NCI-H1436 (cell line): Measurements from ENCODE around the gene PLD6.
"Not testable (repeated sequence)": the region's sequence is repeated elsewhere in the genome, so short reads cannot be mapped to it uniquely, and the experiment has no call there.

Experiments
- DNase-seq: peaks from one replicate; lab custom pipeline; 2025; lab: John Stamatoyannopoulos, UW

Gene PLD6

DNA sequence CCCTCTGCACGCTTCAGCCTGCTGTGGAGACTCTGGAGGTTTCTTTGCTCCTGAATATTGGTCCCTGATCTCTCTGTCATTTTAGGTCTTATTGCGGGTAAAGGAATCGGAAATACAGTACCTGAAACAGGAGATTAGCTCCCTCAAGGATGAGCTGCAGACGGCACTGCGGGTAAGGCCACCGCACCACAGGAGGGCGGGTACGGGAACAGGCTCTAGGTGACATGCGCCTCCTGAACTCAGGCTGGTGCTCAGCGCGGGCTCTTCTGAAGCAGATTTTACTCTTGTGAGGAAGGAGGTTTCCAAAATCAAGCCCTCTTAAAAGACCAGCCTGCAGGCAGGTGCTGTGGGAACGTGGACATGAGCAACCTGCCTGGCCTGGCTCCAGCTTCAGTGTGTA lies 29.8 kb downstream of the PLD6 start:
- DNase-seq: no peak

DNA sequence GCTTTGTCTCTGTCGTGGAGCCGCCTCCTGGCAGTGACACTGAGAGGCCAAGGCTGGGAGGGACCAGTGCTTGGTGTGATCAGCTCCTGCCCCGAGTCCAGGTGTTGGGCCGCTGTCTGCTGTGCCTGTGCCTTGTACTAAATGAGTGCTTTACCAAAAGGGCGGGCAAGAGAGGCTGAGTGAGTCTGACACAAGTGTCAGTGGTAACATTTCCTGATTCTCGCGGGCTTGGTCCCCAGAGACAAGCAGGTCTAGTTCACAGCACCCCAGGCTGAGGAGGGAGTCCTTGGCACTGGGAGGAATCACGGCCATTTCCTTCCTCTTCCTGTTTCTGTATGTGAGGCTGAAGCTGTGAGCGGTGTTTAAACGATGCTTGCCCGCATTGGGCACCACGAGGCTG lies 30.2 kb downstream of the PLD6 start:
- DNase-seq: no peak

DNA sequence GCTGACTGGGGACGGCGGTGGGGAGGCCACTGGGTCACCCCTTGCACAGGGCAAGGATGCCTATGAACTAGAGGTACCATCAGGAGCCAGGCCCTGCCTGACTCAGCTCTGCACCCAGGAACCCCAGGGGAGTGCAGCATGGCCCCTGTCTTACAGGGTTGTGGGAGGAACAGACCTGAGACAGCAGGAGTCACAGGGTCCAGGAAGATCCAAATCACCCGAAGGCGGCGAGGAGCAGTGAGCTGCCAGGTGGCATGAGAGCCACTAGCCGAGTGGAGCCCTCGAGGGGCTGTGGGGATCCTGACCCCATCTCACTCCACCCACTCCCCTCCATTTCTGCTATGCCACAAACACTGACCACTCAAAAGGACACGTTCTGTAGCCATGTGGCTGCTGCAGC lies 30.8 kb downstream of the PLD6 start:
- no peak for DNase-seq

DNA sequence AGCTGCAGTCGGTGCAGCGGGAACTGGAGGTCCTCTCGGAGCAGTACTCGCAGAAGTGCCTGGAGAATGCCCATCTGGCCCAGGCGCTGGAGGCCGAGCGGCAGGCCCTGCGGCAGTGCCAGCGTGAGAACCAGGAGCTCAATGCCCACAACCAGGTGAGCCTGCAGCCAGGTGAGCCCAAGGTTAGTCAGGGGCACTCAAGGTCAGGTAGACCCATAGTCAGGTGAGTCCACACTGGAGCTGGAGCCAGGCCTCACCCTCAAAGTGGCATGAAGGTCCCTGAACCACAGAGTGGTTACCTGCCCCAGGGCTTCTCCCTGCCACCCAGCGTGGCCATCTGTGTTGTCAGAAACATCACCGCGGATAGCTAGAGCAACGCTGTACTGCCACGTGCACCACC lies 32.2 kb downstream of the PLD6 start:
- no peak for DNase-seq

DNA sequence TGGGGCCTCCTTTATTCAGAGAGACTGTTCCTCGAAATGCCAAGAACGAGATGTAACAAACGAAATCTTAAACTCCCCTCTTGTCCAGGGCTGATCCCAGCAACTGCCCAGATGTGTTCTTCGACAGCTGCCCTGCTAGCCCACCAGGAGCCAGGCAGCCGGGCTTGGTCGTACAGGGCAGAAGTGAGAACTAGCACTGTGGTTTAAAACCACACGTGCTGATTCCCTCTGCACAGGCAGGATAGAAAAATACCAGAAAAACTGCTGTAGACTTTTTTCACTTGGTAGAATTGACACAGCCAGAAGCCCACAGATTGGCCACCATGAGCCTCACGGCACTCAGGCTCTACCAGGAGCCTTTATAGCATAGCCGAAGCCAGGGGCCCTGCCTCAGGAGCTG lies 33.1 kb downstream of the PLD6 start:
- DNase-seq: no peak

DNA sequence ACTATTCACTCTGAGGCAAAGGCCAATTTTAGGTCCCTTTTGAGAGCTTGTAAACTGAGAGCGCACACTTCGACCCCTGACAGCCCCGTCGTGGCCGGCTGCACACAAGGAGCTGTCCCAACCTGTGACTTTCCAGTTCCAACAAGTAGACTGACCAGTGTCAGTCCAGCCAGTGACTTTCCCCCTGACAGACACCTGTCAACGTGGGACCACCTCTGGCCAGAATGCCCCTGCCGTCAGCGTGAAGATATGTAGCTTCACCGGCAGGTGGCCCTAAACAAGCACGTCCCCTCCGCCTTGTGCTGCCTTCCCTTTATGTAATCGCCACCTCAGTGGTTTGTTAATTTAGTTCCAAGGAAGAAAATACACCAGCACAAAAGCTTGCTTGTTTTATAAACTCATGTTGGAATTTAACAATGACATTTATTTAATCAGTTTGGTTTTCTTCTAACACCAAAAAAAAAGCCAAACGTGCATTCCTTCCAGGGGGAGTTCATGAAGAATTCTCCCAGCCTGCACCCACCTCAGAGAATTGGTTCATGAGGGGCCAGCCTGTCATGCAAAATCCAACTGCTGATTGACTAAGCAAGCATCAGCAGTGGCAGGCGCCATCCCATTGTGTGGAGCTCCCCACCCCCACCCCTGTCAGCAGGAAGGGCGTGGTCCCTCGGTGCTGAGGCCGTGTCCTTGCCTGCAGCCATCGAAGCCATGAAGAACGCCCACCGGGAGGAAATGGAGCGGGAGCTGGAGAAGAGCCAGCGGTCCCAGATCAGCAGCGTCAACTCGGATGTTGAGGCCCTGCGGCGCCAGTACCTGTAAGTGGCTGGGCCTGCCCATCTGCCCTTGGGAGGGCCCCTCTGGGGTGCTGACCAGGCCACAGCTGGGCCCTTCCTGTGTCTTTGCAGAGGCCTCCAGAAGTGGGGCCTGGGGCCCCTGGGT lies 33.9 kb downstream of the PLD6 start:
- no peak for DNase-seq

DNA sequence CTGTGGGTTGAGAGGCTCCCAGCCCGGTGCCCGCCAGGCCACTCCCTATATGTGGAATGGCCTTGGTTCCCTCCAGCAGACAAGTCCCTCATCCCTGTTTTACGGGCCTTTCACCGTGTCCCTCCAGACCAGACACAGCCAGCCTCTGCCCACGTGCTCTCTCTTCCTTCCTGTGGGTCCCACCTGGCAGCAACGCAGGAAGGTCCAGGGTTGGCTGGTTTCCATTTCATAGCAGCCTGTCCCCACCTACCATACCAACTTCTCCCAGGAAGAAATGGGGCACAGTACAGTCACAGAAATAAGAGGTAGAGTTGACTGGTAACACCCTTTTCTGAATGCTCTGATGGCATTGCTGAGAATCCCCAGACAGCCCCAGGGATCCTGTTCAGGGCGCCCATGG lies 34.9 kb downstream of the PLD6 start:
- no peak for DNase-seq

DNA sequence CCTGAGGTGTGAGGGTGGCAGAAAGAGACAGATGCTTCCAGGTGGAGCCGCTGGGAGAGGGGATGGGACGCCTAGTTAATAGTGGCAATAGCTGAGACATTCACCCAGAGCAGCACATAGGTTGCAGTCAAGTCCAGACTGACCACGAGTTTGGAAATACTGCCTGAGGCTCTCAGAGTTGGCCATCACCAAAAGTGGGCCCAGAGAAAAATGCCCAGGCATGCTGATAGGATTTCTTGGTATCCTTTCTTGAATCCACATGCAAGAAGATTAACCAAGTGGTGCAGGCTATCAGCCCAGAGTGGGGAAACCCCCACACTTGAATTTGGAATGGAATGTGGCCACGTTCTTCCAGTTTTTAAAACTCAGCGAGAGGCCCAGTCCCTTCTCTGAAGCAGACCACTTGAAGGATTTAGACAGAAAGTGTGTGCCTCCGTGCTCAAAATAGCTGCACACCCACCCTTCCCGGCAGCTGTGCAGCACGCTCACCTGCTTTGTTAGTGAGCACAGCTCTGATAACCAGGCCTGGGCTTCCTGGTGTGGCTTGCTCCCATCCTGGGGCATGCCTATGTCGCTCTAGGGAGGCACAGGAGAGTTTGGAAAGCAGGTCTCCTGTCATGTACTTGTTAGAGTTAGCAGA lies 35.7 kb downstream of the PLD6 start:
- no peak for DNase-seq

DNA sequence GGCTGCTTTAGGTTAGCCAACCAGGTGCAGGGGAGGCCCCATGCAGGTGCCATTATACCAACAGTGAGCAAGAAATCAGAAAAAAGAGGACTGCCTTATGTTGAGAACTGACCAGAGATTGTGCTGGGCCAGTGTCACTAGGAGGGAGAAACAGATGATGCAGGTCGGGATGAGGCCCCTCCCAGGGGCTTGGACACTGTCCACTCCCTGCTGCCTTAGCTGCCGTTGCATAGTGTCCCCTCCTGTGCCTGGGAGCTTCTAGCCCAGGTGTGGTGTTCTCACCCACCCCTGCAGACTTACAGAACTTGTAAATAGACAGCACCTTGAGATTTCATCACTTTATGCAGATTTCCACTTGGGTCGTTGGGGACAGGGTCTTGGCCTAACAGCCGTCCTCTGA lies 36.7 kb downstream of the PLD6 start:
- no peak for DNase-seq

DNA sequence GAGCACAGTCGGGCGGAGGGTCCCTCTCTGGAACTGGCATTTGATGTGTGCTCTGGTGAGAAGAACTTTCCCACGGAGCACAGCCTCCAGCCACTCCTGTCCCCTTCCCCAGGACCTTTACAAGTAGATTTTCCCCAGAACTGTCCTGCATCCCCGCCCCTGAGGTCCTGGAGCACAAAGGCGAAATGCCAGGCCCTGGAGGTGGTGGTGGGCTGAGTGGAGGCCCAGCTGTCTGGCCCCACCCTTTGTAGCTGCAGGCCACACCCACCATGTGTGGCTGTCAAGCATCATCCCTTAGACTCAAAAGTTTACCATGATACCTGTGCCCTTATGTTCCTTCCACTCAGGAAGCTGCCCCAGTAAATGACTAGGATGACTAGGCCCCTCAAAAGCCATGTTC lies 37.7 kb downstream of the PLD6 start:
- DNase-seq: no peak

DNA sequence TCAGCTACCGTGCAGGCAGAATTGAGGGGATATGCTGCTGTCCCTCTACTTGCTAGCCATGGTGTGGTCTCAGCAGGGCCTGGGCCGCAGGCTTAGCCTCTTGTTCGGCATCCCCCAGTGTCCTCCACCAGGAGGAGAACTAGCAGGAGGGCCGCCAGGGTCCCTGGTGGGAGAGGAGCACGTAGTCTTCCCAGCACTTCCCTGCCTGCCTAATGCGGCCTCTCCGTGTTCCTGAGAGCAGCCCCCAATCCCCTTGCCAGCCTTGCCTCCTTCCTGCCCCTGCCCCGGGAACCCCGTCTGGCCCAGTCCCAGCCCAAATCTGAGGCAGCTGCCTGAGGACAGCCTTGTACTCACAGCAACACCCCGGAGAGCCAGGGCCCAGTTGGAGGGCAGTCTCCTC lies 38.1 kb downstream of the PLD6 start:
- DNase-seq: no peak

DNA sequence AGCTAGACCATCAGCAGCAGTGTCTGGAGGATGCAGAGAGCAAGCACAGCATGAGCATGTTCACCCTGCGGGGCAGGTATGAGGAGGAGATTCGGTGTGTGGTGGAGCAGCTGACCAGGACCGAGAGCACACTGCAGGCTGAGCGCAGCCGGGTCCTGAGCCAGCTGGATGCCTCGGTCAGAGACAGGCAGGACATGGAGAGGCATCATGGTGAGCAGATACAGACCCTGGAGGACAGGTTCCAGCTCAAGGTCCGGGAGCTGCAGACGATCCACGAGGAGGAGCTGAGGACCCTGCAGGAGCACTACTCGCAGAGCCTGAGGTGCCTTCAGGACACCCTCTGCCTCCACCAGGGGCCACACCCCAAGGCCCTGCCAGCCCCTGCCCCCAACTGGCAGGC lies 38.8 kb downstream of the PLD6 start:
- no peak for DNase-seq

DNA sequence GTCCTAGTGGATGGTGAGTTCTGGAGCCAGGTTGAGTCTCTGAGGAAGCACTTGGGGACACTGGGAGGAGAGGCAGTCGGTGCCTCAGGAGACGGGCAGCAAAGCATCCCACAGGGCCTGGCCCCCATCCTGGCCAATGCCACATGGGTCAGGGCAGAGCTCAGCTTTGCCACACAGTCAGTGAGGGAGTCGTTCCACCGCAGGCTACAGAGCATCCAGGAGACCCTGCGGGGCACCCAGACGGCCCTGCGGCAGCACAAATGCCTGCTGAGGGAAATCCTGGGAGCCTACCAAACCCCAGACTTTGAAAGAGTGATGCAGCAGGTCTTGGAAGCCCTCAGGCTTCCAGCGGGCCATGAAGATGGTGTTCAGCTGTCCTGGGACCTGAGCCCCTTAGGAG lies 39.7 kb downstream of the PLD6 start:
- DNase-seq: no peak

DNA sequence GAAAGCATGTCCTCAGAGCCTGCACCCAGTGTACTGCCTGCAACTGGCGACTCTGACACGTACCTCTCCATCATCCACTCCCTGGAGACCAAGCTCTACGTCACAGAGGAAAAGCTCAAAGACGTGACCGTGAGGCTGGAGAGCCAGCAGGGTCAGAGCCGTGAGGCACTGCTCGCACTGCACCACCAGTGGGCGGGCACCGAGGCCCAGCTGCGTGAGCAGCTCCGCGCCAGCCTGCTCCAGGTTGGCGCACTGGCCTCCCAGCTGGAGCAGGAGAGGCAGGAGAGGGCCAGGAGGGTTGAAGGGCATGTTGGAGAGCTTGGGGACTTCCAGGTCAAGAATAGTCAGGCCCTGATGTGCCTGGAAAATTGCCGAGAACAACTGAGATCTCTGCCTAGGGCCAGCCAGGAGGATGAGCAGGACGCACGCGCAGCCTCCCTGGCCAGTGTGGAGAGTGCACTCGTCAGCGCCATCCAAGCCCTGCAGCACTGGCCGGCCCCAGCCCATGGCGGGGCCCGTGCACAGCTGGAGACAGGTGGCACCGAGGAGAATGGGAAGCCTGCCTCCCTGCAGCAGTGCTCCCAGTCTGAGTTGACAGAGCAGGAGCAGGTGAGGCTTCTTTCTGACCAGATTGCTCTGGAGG lies 40.3 kb downstream of the PLD6 start:
- no peak for DNase-seq

DNA sequence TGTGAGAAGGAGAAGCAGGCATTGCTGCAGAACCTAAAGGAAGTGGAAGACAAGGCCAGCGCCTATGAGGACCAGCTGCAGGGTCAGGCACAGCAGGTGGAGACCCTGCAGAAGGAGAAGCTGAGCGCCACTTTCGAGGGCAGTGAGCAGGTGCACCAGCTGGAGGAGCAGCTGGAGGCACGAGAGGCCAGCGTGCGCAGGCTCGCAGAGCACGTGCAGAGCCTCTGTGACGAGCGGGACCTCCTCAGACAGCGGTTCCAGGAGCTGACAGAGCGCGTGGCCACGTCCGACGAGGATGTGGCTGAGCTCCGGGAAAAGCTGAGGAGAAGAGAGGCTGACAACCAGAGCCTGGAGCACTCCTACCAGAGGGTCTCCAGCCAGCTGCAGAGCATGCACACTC lies 41.5 kb downstream of the PLD6 start:
- no peak for DNase-seq

DNA sequence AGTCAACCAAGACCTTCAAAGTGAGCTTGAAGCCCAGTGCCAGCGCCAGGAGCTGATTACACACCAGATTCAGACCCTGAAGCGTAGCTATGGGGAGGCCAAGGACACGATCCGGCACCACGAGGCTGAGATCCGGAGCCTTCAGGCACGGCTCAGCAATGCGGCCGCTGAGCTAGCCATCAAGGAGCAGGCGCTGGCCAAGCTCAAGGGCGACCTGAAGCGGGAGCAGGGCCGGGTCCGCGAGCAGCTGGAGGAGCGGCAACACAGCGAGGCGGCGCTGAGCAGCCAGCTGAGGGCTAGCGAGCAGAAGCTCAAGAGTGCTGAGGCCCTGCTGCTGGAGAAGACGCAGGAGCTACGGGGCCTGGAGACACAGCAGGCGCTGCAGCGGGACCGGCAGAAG lies 42.0 kb downstream of the PLD6 start:
- no peak for DNase-seq

DNA sequence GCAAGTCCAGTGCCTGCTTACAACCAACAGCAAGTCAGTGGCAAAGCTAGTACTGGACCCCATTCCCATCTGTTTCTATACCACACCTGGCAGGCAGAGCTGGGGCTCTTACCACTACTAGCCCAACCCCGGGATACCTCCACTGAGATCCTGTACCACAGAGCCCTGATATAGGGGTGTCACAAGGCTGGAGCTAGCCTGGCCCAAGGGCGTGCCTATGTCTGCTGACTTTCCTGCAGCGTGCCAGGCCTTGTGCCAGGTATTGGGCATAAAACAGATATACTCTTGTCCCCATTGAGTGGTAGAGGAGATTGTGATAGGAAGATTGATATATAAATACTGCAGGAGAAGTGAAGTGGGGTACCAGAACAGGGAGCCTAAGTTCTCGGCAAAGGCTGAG lies 44.4 kb downstream of the PLD6 start:
- DNase-seq: no peak

DNA sequence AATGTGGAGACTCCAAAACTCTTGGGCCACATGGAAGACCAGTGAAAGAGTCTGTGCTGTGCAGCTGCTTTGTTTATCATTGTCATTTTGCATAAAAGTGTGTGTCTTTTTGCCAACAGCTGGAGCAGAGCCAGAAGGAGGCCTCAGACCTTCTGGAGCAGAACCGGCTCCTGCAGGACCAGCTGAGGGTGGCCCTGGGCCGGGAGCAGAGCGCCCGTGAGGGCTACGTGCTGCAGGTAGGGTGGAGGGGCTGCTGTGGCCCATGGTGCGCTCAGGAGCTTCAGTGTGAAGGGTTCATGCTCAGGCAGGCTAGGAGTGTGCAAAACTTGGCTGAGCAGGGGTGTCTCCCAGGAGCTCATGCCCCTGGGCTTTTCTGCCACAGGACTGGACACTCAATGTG lies 45.0 kb downstream of the PLD6 start:
- DNase-seq: no peak

DNA sequence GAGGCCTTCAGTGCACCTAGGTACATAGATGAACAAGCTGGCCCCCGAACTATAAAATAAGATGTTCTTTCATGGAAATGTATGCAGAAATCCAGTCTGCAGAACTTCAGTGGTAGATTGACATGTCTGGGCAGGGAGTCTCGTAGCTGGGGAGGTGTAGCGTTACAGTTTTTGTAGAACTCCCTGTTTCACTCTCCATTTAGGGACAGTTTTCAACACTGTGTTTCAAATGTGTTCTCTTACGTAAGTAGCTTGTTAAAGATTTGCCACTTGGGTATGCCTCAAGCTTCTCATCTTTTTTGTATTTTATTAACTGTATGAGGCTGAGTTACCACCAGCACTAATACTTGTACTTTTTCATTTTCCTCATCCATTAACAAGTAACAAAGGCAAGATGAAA lies 46.6 kb downstream of the PLD6 start:
- no peak for DNase-seq

DNA sequence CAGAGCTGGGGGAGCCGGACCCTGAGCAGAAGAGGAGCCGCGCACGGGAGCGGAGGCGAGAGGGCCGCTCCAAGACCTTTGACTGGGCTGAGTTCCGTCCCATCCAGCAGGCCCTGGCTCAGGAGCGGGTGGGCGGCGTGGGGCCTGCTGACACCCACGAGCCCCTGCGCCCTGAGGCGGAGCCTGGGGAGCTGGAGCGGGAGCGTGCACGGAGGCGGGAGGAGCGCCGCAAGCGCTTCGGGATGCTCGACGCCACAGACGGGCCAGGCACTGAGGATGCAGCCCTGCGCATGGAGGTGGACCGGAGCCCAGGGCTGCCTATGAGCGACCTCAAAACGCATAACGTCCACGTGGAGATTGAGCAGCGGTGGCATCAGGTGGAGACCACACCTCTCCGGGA lies 47.6 kb downstream of the PLD6 start:
- DNase-seq: not testable (repeated sequence)

DNA sequence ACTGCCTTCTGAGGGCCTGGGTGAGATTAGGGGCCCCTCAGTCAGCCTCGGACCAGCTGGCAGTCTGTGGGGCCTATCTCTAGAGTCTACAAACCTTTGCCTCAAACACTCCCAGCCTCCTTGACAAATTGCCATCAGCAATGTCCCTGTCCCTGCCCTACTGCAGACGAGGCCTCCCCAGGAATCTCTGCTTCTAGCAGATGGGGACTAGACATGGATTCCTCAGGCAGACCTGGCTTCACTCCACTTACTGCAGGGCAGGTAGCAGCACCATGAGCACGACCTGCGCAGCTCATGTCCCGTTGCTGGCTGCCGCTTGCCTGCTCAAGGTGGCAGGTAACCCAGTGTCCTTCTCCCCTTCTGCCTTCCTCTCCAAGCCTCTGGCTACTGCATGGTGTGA lies 49.1 kb downstream of the PLD6 start:
- no peak for DNase-seq

DNA sequence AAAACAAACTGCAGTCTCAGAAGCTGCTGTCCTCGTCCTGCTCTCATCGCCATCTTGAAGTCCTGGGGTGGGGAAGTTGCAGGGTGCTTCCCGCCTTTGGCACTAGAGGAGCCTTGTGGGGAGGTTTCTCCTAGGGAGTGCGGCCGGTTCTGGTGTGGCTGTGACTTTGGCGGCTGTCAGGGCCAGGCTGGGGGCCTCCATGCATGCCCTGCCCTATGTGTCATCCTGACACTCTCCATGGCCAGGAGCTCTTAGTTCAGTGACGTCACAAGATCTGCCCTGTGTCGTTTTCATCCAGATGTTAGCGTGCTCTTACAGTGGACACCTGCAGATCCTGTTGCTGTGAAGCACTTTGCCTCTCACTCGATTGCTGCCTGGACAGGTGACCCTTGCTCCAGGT lies 49.6 kb downstream of the PLD6 start:
- no peak for DNase-seq

DNA sequence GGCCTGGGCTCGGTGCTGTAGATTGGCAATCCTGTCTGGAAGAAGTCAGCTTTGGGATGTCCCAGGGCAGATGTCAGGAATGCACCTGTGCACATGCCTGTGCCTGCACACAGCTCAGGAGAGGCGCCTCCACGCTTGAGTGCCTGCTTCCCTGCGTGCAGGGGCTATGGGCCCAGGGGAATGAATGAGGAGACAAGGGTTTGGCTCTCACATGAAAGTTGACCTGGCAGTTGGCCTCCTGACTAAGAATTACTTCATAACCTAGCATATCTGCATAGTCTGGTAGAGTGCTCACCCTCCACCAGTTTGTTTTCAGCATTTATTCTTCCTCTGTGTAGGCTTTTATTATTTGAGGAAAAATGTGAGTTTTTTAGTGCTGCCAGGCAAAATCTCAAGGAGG lies 50.0 kb downstream of the PLD6 start:
- no peak for DNase-seq
